ENCODE results near the gene HSPB7. TPM values are rescaled to one million over a fixed set of nuclear protein-coding genes. Genes with fewer than 3 reads are reported as not detected.
A peak's percentile ranks its signal among the peaks of the same experiment; 100 is the strongest.
"Not testable (repeated sequence)": the region's sequence is repeated elsewhere in the genome, so short reads cannot be mapped to it uniquely, and the experiment has no call there.

Gene HSPB7
- polyA plus RNA-seq, 4 donors = 4.0 to 5.8 (median 4.4) TPM

DNA sequence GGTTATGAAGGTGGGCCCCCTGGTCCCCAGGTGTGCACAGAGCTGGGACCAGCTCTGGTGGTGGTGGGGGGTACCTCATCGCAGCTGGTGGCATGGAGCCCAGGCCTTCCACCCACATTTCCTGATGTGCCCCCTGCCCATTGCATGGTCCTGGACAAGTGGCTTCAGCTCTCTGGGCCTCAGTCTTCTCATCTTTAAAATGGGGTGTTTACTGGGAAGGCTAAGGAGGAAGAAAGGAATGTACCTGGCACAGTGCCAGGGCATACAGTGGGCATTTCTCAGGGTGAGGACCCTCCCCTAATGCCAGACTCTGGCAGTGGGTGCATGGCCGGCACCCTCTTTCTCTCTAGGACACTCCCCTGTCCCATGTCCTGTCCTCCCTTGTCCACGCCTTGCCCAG, 33.2 kb upstream of the HSPB7 start:
- no peak for DNase-seq (ENCODE audit: low read depth in 4 of 4, low spot score in 3 of 4)

- DNase-seq (ENCODE audit: low read depth in 4 of 4, low spot score in 3 of 4) = no peak
Measured at GRCh38 chr1:16050328-16050727, 32.5 kb upstream of the HSPB7 start.

GRCh38 chr1:16048573-16049189, 30.8 kb upstream of the HSPB7 start:
- DNase-seq (ENCODE audit: low read depth in 4 of 4, low spot score in 3 of 4) = peak in 2 of 4 donors; percentile 66 to 69

- no peak for DNase-seq (ENCODE audit: low read depth in 4 of 4, low spot score in 3 of 4)
Measured at GRCh38 chr1:16047791-16048475, 30.1 kb upstream of the HSPB7 start.

- DNase-seq (ENCODE audit: low read depth in 4 of 4, low spot score in 3 of 4) = no peak
Measured at GRCh38 chr1:16046842-16047241, 29.0 kb upstream of the HSPB7 start.

GRCh38 chr1:16043950-16044349, 26.1 kb upstream of the HSPB7 start:
- DNase-seq (ENCODE audit: low read depth in 4 of 4, low spot score in 3 of 4) = no peak

GRCh38 chr1:16043521-16043920, 25.7 kb upstream of the HSPB7 start, which contains the start of gene CLCNKB:
Gene CLCNKB (plus strand): TSS chr1:16043782. CDS start chr1:16044493, 711 bp downstream.
- DNase-seq (ENCODE audit: low read depth in 4 of 4, low spot score in 3 of 4) = no peak

DNA sequence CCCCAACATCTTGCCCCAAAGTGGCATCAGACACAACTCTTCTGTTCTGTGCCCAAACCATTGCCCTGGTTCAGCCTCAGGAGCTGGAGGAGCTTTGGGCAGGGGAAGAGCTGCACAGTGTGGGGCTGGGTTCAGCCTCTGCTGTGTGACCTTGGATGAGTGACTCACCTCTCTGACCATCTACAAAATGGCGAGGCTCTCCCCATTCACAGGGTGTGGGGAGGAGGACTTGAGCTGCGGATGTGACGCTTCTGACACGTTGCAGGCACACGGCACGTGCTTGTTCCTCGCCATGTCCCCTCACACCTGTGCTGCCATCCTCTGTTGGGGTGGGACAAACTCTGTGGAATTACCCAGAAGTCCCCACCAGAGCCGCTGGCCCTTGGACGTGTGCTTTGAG, 24.8 kb upstream of the HSPB7 start:
- DNase-seq (ENCODE audit: low read depth in 4 of 4, low spot score in 3 of 4) = not testable (repeated sequence)

GRCh38 chr1:16042096-16042495, 24.3 kb upstream of the HSPB7 start:
- no peak for DNase-seq (ENCODE audit: low read depth in 4 of 4, low spot score in 3 of 4)

GRCh38 chr1:16041200-16041599, 23.4 kb upstream of the HSPB7 start:
- no peak for DNase-seq (ENCODE audit: low read depth in 4 of 4, low spot score in 3 of 4)

- DNase-seq (ENCODE audit: low read depth in 4 of 4, low spot score in 3 of 4) = not testable (repeated sequence)
Measured at GRCh38 chr1:16039871-16040270, 22.0 kb upstream of the HSPB7 start.

DNA sequence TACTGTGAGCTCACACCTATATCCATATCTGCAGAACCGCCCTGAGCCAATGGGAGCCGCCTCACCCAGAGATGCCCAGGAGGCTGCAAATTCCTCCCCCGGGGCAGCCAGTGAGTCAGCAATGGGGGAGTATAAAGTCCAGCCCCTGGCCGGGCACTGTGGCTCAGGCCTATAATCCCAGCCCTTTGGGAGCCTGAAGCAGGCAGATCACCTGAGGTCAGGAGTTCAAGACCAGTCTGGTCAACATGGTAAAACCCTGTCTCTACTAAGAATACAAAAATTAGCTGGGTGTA, 20.7 kb upstream of the HSPB7 start:
- no peak for DNase-seq (ENCODE audit: low read depth in 4 of 4, low spot score in 3 of 4)

- not testable (repeated sequence) for DNase-seq (ENCODE audit: low read depth in 4 of 4, low spot score in 3 of 4)
Measured at GRCh38 chr1:16036461-16036860, 18.6 kb upstream of the HSPB7 start.

GRCh38 chr1:16033103-16033632, 15.3 kb upstream of the HSPB7 start:
- not testable (repeated sequence) for DNase-seq (ENCODE audit: low read depth in 4 of 4, low spot score in 3 of 4)

DNA sequence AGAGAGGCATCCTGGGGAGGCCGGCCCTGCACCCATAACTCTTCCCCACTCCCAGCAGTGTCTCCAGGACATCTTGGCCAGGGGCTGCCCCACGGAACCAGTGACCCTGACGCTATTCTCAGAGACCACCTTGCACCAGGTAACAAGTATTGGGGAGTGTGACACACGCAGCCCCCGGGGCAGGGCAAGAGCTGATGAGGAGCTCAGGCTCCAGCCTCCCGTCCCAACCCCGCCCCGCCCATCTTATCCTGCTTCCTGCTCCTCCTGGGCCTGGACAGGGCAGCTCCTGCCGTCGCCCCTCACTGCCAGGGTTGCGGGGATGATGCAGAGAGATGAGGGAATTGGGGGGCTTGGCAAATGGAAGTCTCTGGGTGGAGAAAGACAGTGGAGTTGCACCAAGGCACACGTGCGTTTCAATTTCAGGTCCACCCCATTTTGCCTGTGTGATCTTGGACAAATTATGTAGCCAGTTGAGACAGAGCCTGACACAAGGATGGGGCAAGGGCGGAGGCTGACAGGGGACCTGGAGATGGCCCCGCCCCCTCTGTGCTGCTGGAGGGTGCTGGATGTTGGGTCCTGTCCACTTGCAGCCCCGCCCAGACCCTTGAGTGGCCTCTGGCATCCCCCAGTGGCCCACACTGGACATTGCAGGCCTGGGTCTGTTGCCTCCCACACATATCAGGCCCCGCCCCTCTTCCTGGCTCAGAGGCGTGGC, 14.7 kb upstream of the HSPB7 start:
- peak in 1 of 4 donors; percentile 58 for DNase-seq (ENCODE audit: low read depth in 4 of 4, low spot score in 3 of 4)

DNA sequence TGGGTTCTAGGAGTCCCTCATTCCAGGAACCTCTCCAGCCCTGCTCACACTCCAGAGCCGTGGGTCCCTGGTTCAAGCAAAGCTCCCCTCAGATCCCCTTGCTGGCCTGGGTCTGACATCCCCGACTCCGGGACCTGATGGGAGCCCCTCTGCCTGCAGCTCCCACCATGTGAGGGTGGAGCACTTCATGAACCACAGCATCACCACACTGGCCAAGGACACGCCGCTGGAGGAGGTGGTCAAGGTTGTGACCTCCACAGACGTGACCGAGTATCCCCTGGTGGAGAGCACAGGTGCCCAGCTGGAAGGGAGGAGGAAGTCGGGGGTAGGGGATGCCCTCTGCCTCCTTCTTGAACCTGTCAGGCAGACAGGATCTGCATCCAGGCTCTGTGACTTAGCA, 13.7 kb upstream of the HSPB7 start:
- no peak for DNase-seq (ENCODE audit: low read depth in 4 of 4, low spot score in 3 of 4)

- DNase-seq (ENCODE audit: low read depth in 4 of 4, low spot score in 3 of 4) = no peak
Measured at GRCh38 chr1:16029288-16029687, 11.4 kb upstream of the HSPB7 start.

- DNase-seq (ENCODE audit: low read depth in 4 of 4, low spot score in 3 of 4) = not testable (repeated sequence)
Measured at GRCh38 chr1:16029003-16029268, 11.1 kb upstream of the HSPB7 start.

- DNase-seq (ENCODE audit: low read depth in 4 of 4, low spot score in 3 of 4) = no peak
Measured at GRCh38 chr1:16028237-16029002, 10.6 kb upstream of the HSPB7 start.

DNA sequence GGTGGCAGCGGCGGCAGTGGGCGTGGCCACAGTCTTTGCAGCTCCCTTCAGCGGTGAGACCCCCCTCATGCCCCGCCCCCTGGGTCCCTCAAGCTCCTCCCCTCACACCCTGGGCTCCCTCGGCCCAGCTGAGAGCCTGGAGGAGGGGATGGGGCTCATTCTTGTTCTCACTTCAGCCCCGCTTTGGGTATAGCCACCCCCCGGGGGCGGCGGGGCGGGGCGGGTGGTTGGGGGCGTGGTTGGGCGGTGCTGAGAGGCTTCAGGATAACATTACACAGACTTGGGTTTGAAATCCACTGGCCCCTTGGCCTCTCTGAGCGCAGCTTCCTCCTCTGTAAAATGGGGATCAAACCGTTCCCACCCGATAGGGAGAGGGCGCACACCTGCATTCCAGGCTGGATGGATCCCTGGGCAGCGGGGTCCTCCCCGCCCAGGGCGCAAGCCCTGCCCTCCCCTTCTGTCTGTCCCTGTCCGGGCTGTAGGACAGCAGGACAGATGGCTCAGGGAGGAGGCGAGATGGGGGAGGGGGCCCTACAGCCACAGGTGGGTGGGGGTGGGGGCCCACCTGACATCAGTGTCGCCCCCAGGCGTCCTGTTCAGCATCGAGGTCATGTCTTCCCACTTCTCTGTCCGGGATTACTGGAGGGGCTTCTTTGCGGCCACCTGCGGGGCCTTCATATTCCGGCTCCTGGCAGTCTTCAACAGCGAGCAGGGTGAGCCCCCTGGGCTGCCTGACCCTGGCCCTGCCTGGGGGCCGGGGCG, 9.1 kb upstream of the HSPB7 start:
- DNase-seq (ENCODE audit: low read depth in 4 of 4, low spot score in 3 of 4) = peak in 1 of 4 donors; percentile 39
